Activated CD8-positive, alpha-beta T cell treated with anti-CD3 and anti-CD28 coated beads, Interleukin-2, amount 10 ng/mL, durations not matched to agents 7 days and 5 days (primary cell): Measurements from ENCODE around the gene SLC16A9. TPM values are rescaled to one million over a fixed set of nuclear protein-coding genes. Genes with fewer than 3 reads are reported as not detected.

ENCODE experiments used
- ATAC-seq: fragments of 150-1000 bp; cut with Tn5 transposase; one replicate; pipeline ENCODE4 v1.10.0; 2021; ENCODE audit warnings: moderate library complexity
- CTCF ChIA-PET: fragments of 350-600 bp; sonication (Branson Sonifier 250); formaldehyde crosslinking; loops from one replicate; lab custom pipeline; 2021; ENCODE audit warnings: antibody characterized with exemption; lab: Charles Lee
- POLR2A ChIA-PET: fragments of 350-600 bp; sonication (Branson Sonifier 250); formaldehyde crosslinking; loops from one replicate; lab custom pipeline; 2021; ENCODE audit warnings: antibody characterized with exemption; lab: Charles Lee
- DNase-seq: peaks from one replicate; pipeline ENCODE4 v3.0.0-alpha.2; 2020
- H3K27ac Mint-ChIP-seq: one replicate; pipeline ENCODE4 v1.8.0; 2021; ENCODE audit warnings: mild to moderate bottlenecking, mixed read lengths
- H3K27me3 Mint-ChIP-seq: one replicate; pipeline ENCODE4 v1.8.0; 2021; ENCODE audit warnings: low read depth, mixed read lengths
- H3K36me3 Mint-ChIP-seq: one replicate; pipeline ENCODE4 v1.8.0; 2021; ENCODE audit warnings: low read depth, mixed read lengths
- H3K4me1 Mint-ChIP-seq: one replicate; pipeline ENCODE4 v1.8.0; 2021; ENCODE audit warnings: low read depth, mixed read lengths
- H3K4me3 Mint-ChIP-seq: one replicate; pipeline ENCODE4 v1.8.0; 2021; ENCODE audit warnings: mild to moderate bottlenecking, mixed read lengths
- H3K9me3 Mint-ChIP-seq: one replicate; pipeline ENCODE4 v1.8.0; 2022; ENCODE audit warnings: mixed read lengths; ENCODE audit not compliant: insufficient read depth
- total RNA-seq, 2 experiments: library from RNA; stranded (reverse); gene quantifications; one replicate each; pipeline ENCODE4 v1.2.3, GENCODE V29; 2021

Gene SLC16A9
- total RNA-seq, 2 experiments from 2014 or later = 0.08 to 0.10 TPM

GRCh38 chr10:59688921-59689351 is 20.7 kb downstream of the SLC16A9 start:
- Mint-ChIP-seq H3K36me3 (no peaks in the 10 kb centered on the region), H3K4me3 (no peak overlapping the region), H3K27ac (no peak overlapping the region), H3K27me3 (no peaks in the 10 kb centered on the region), H3K9me3 (no peaks in the 10 kb centered on the region), H3K4me1 (no peaks in the 10 kb centered on the region)
- ChIA-PET POLR2A (no interaction called here), CTCF (interaction anchor here (0.9 kb wide), 1 partner anchor 63 kb away, joined by 3 read pairs; no protein-coding TSS in a partner anchor)
- no peak for DNase-seq
- ATAC-seq = no peak

GRCh38 chr10:59687657-59688056 is 22.0 kb downstream of the SLC16A9 start:
- no peak for ATAC-seq
- H3K9me3 Mint-ChIP-seq = no peaks in the 10 kb centered on the region
- H3K36me3 Mint-ChIP-seq = no peaks in the 10 kb centered on the region
- H3K4me3 Mint-ChIP-seq = no peak overlapping the region
- no peak overlapping the region for H3K27ac Mint-ChIP-seq
- DNase-seq = no peak
- H3K27me3 Mint-ChIP-seq = no peaks in the 10 kb centered on the region
- CTCF ChIA-PET = no interaction called here
- POLR2A ChIA-PET = no interaction called here
- H3K4me1 Mint-ChIP-seq = no peaks in the 10 kb centered on the region

GRCh38 chr10:59684006-59684405 is 25.6 kb downstream of the SLC16A9 start:
- Mint-ChIP-seq H3K36me3 (no peaks in the 10 kb centered on the region), H3K27ac (no peak overlapping the region), H3K4me3 (no peak overlapping the region), H3K27me3 (no peaks in the 10 kb centered on the region), H3K9me3 (no peaks in the 10 kb centered on the region), H3K4me1 (no peaks in the 10 kb centered on the region)
- DNase-seq (no peak), ATAC-seq (no peak)
- ChIA-PET CTCF (no interaction called here), POLR2A (no interaction called here)

GRCh38 chr10:59682986-59683937 is 26.4 kb downstream of the SLC16A9 start:
- DNase-seq = no peak
- Mint-ChIP-seq H3K4me1 (no peaks in the 10 kb centered on the region), H3K27ac (no peak overlapping the region), H3K27me3 (no peaks in the 10 kb centered on the region), H3K4me3 (no peak overlapping the region), H3K9me3 (no peaks in the 10 kb centered on the region), H3K36me3 (no peaks in the 10 kb centered on the region)
- CTCF ChIA-PET = interaction anchor here (1.3 kb wide), 1 partner anchor 26 kb away, joined by 3 read pairs; the partner anchor contains the start of gene SLC16A9
- POLR2A ChIA-PET = no interaction called here
- no peak for ATAC-seq

GRCh38 chr10:59680199-59680598 is 29.5 kb downstream of the SLC16A9 start:
- H3K9me3 Mint-ChIP-seq = no peaks in the 10 kb centered on the region
- no peaks in the 10 kb centered on the region for H3K27me3 Mint-ChIP-seq
- ChIA-PET POLR2A (no interaction called here), CTCF (interaction anchor here (0.9 kb wide), 1 partner anchor 51 kb away, joined by 3 read pairs; no protein-coding TSS in a partner anchor)
- H3K4me3 Mint-ChIP-seq = no peak overlapping the region
- H3K4me1 Mint-ChIP-seq = no peaks in the 10 kb centered on the region
- ATAC-seq (no peak), DNase-seq (no peak)
- no peak overlapping the region for H3K27ac Mint-ChIP-seq
- no peaks in the 10 kb centered on the region for H3K36me3 Mint-ChIP-seq

- Mint-ChIP-seq H3K4me1 (no peaks in the 10 kb centered on the region), H3K27me3 (no peaks in the 10 kb centered on the region), H3K4me3 (no peak overlapping the region), H3K36me3 (no peaks in the 10 kb centered on the region), H3K9me3 (no peaks in the 10 kb centered on the region), H3K27ac (no peak overlapping the region)
- no peak for DNase-seq
- ChIA-PET CTCF (no interaction called here), POLR2A (no interaction called here)
- ATAC-seq = no peak
Observed at GRCh38 chr10:59678884-59679301, 30.8 kb downstream of the SLC16A9 start.

GRCh38 chr10:59677253-59677831 is 32.3 kb downstream of the SLC16A9 start:
- DNase-seq = no peak
- ATAC-seq = no peak
- no peaks in the 10 kb centered on the region for H3K9me3 Mint-ChIP-seq
- no peak overlapping the region for H3K4me3 Mint-ChIP-seq
- ChIA-PET POLR2A (no interaction called here), CTCF (no interaction called here)
- no peak overlapping the region for H3K27ac Mint-ChIP-seq
- H3K36me3 Mint-ChIP-seq = no peaks in the 10 kb centered on the region
- H3K4me1 Mint-ChIP-seq = no peaks in the 10 kb centered on the region
- H3K27me3 Mint-ChIP-seq = no peaks in the 10 kb centered on the region

GRCh38 chr10:59675812-59676211 is 33.8 kb downstream of the SLC16A9 start:
- POLR2A ChIA-PET = no interaction called here
- no peak for ATAC-seq

GRCh38 chr10:59674215-59674836 is 35.3 kb downstream of the SLC16A9 start:
- H3K27me3 Mint-ChIP-seq = no peaks in the 10 kb centered on the region
- H3K9me3 Mint-ChIP-seq = no peaks in the 10 kb centered on the region
- ChIA-PET POLR2A (no interaction called here), CTCF (no interaction called here)
- H3K36me3 Mint-ChIP-seq = no peaks in the 10 kb centered on the region
- ATAC-seq (no peak), DNase-seq (no peak)
- H3K4me3 Mint-ChIP-seq = no peak overlapping the region
- H3K27ac Mint-ChIP-seq = no peak overlapping the region
- H3K4me1 Mint-ChIP-seq = no peaks in the 10 kb centered on the region

More at GRCh38 chr10:59675812-59676211, 33.8 kb downstream of the SLC16A9 start:
- no peak for DNase-seq
- CTCF ChIA-PET = no interaction called here
- H3K27me3 Mint-ChIP-seq = no peaks in the 10 kb centered on the region
- H3K4me1 Mint-ChIP-seq = no peaks in the 10 kb centered on the region
- H3K9me3 Mint-ChIP-seq = no peaks in the 10 kb centered on the region
- H3K4me3 Mint-ChIP-seq = no peak overlapping the region
- no peaks in the 10 kb centered on the region for H3K36me3 Mint-ChIP-seq
- no peak overlapping the region for H3K27ac Mint-ChIP-seq

- H3K36me3 Mint-ChIP-seq = no peaks in the 10 kb centered on the region
Observed at GRCh38 chr10:59672150-59672875, 37.3 kb downstream of the SLC16A9 start.

GRCh38 chr10:59670269-59670668 is 39.4 kb downstream of the SLC16A9 start:
- H3K9me3 Mint-ChIP-seq = no peaks in the 10 kb centered on the region

More at GRCh38 chr10:59672150-59672875, 37.3 kb downstream of the SLC16A9 start:
- no peak for ATAC-seq
- ChIA-PET CTCF (no interaction called here), POLR2A (no interaction called here)
- Mint-ChIP-seq H3K9me3 (no peaks in the 10 kb centered on the region), H3K4me3 (no peak overlapping the region), H3K27ac (no peak overlapping the region), H3K27me3 (no peaks in the 10 kb centered on the region), H3K4me1 (no peaks in the 10 kb centered on the region)
- no peak for DNase-seq

More at GRCh38 chr10:59670269-59670668, 39.4 kb downstream of the SLC16A9 start:
- Mint-ChIP-seq H3K36me3 (no peaks in the 10 kb centered on the region), H3K27ac (no peak overlapping the region), H3K4me3 (no peak overlapping the region), H3K27me3 (no peaks in the 10 kb centered on the region), H3K4me1 (no peaks in the 10 kb centered on the region)
- no peak for DNase-seq
- POLR2A ChIA-PET = interaction anchor here (0.6 kb wide), 1 partner anchor 1169 kb away, joined by 3 read pairs; no protein-coding TSS in a partner anchor
- no peak for ATAC-seq
- CTCF ChIA-PET = interaction anchor here (1.1 to 1.4 kb wide), 3 partner anchors 49 to 236 kb away, joined by 3 read pairs; partner anchors contain the start of gene CCDC6
